ENCODE results near the gene MEA1. TPM values are rescaled to one million over a fixed set of nuclear protein-coding genes. Genes with fewer than 3 reads are reported as not detected.

Gene MEA1
- total RNA-seq, 4 donors from 2014 or later: 39.1 to 81.7 (median 43.2) TPM

DNA sequence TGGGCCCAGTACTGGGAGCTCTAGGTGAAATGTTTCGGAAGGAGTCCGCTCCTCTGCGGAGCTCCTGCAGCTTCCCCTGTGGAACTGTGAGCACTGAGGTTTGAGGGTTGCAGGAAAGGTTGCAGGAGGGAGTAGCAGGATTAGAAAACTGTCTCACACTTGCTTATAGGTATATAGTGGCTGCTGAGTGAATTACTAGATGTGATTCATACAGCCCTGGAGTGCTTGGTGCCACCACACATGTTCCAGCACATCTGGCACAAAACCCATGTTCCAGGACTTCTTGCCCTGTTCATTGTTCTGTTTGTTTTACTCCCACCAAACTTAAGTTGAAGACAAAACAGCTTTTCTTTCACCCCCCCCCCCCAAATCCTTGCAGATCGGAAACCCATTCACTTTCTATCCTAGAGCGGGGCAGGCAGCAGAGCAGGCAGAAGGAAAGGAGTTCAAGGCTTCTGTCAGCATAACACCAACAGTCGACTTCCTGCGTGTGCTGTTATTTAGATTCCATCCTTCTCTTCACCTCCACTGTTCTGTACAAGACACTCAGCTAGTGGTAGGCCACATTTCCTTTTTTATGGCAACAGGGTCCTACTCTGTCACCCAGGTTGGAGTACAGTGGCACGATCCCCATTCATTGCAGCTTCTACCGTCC is 34.1 kb downstream of the MEA1 start:
- Histone ChIP-seq H3K4me3 (peak overlapping the region; percentile 65 to 92), H3K27me3 (no peaks in the 10 kb centered on the region), H3K27ac (peak overlapping the region; percentile 83 to 87), H3K9me3 (no peaks in the 10 kb centered on the region), H3K36me3 (no peaks in the 10 kb centered on the region), H3K4me1 (peaks cover 0 to 7% of the 10 kb centered on the region in 2 donors)
- DNase-seq: no peak
- TF ChIP-seq POLR2A (IDR thresholded peaks at IDR 0.05) (no peak), CTCF (IDR thresholded peaks at IDR 0.05) (no peak)
- intact Hi-C loops (cut with DNase I; ENCODE audit: low total_unique reads): loop anchor here (10.0 kb wide), 1 partner anchor 55 kb away; the partner anchor contains the start of gene CNPY3

GRCh38 chr6:42978839-42979522 is 34.8 kb downstream of the MEA1 start, which contains the start of gene PEX6:
TSS of gene PEX6 (minus strand) at chr6:42979181. CDS start at chr6:42979150, 31 bp downstream.
- H3K4me1 ChIP-seq: peaks cover 0 to 7% of the 10 kb centered on the region in 2 donors
- H3K9me3 ChIP-seq: no peaks in the 10 kb centered on the region
- peak within 1 kb of the TSS; percentile 83 to 87 for H3K27ac ChIP-seq
- no peaks in the 10 kb centered on the region for H3K27me3 ChIP-seq
- intact Hi-C loops (cut with DNase I; ENCODE audit: low total_unique reads): no loop called here
- TF ChIP-seq POLR2A (IDR thresholded peaks at IDR 0.05) (peak in 1 of 2 donors; percentile 42), CTCF (IDR thresholded peaks at IDR 0.05) (no peak)
- no peaks in the 10 kb centered on the region for H3K36me3 ChIP-seq
- DNase-seq: peak; percentile 78 to 86
- peak within 1 kb of the TSS; percentile 65 to 92 for H3K4me3 ChIP-seq

DNA sequence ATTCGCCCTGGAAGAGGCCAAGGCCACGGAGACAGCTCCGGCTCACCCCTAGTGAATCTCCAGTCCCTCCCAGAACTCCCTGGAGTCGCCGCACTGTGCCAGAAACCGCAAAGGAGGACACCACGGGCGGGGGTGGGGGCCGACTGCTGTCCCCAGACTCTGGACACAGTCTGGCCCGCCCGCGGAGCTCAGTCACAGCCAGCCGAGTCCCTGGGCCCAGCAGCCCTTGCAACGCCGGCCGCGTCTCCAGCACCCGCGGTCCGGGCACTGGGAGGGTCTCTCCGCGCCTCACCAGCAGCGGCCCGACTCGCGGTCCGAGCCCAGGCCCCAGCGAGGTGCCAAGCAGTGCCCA is 35.3 kb downstream of the MEA1 start:
- Histone ChIP-seq H3K4me1 (peaks cover 0 to 7% of the 10 kb centered on the region in 2 donors), H3K36me3 (no peaks in the 10 kb centered on the region), H3K4me3 (peak overlapping the region; percentile 65 to 92), H3K9me3 (no peaks in the 10 kb centered on the region), H3K27ac (peak overlapping the region; percentile 83 to 87), H3K27me3 (no peaks in the 10 kb centered on the region)
- TF ChIP-seq POLR2A (IDR thresholded peaks at IDR 0.05) (no peak), CTCF (IDR thresholded peaks at IDR 0.05) (no peak)
- DNase-seq: peak in 1 of 2 donors; percentile 27
- intact Hi-C loops (cut with DNase I; ENCODE audit: low total_unique reads): no loop called here

DNA sequence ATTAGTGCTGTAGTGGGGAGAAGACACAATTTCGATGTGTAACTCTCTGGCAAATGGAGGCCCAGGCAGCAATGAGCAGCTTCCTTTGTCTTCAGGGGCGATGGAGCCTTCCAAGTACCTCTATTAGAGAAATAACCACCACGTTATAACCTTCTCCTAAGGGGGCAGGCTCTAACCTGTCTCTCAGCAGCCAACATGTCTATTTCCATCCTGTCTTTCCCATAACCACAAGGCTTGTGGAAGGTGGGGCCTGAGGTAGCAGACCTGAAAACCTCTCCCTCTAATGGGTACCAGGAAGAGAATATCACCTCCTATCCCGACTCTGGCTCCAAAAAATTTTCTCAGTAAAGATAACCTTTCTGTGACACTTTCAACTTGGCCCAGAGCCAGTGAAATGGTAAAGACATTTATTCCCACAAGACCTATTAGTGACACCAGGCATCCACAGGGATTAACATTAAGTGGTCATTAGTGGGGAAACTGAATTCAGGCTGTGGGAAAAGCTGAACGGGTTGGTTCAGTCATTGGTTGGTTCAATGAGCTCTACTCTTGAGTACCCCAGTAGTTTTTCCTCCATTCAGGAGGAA is 38.7 kb downstream of the MEA1 start:
- no peaks in the 10 kb centered on the region for H3K9me3 ChIP-seq
- H3K4me3 ChIP-seq: no peak overlapping the region
- H3K4me1 ChIP-seq: peaks cover 0 to 7% of the 10 kb centered on the region in 2 donors
- no peak overlapping the region for H3K27ac ChIP-seq
- no peaks in the 10 kb centered on the region for H3K36me3 ChIP-seq
- intact Hi-C loops (cut with DNase I; ENCODE audit: low total_unique reads): no loop called here
- no peak for TF ChIP-seq POLR2A (IDR thresholded peaks at IDR 0.05)
- TF ChIP-seq CTCF (IDR thresholded peaks at IDR 0.05): no peak
- no peaks in the 10 kb centered on the region for H3K27me3 ChIP-seq
- no peak for DNase-seq

DNA sequence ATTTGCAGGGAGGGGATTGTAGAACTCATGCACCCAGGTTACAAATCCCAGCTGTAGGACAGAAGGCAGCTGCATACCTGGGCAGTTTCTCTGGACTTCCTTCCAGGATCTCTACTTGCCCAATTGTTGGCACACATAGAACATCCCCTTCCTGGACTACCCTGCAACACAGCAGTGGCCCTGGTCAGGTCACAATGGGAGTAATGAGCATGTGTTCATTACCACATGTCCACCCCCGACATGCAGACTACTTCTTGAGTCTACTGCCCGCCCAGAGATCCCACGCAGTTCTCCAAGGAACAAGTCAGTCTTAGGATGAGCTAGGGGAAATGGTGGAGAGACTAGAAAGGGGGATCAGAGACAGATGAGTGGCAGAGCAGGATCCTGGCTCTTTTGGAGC is 39.8 kb downstream of the MEA1 start:
- no peaks in the 10 kb centered on the region for H3K9me3 ChIP-seq
- TF ChIP-seq POLR2A (IDR thresholded peaks at IDR 0.05): no peak
- no peak for TF ChIP-seq CTCF (IDR thresholded peaks at IDR 0.05)
- no peak for DNase-seq
- H3K4me1 ChIP-seq: peaks cover 0 to 7% of the 10 kb centered on the region in 2 donors
- H3K27ac ChIP-seq: no peak overlapping the region
- no peak overlapping the region for H3K4me3 ChIP-seq
- intact Hi-C loops (cut with DNase I; ENCODE audit: low total_unique reads): no loop called here
- H3K27me3 ChIP-seq: no peaks in the 10 kb centered on the region
- H3K36me3 ChIP-seq: no peaks in the 10 kb centered on the region
